Measurements from ENCODE around the gene ZSWIM5.
"Not testable (repeated sequence)": the region's sequence is repeated elsewhere in the genome, so short reads cannot be mapped to it uniquely, and the experiment has no call there.

ZSWIM5 gene

GRCh38 chr1:45094371-45094770 lies 112.0 kb downstream of the ZSWIM5 start:
- not testable (repeated sequence) for DNase-seq (ENCODE audit: low spot score)

GRCh38 chr1:45093334-45093733 lies 113.1 kb downstream of the ZSWIM5 start:
- DNase-seq (ENCODE audit: low spot score): no peak

GRCh38 chr1:45089711-45090110 lies 116.7 kb downstream of the ZSWIM5 start:
- no peak for DNase-seq (ENCODE audit: low spot score)

- DNase-seq (ENCODE audit: low spot score): no peak
Observed at GRCh38 chr1:45084562-45084961, 121.8 kb downstream of the ZSWIM5 start.

DNA sequence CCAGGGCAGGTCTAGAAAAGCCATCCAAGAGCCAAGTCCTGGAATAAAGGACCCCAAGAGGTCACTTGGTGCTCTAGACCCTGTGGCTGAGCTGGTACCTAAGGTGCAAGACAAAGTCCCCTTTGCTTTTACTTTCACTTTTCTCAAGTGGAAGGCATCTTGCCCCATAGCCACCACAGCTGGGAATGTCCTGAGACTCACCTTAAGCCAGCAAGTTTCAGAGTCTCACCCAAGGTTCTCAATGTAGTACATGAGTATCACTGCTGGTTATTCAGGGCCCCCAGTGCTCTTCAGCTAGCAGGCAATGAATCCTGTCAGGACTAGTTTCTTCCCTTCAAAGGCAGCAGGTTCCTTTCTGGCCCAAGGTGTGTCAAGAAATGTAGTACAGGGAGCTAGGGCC lies 126.9 kb downstream of the ZSWIM5 start:
- DNase-seq (ENCODE audit: low spot score): no peak

DNA sequence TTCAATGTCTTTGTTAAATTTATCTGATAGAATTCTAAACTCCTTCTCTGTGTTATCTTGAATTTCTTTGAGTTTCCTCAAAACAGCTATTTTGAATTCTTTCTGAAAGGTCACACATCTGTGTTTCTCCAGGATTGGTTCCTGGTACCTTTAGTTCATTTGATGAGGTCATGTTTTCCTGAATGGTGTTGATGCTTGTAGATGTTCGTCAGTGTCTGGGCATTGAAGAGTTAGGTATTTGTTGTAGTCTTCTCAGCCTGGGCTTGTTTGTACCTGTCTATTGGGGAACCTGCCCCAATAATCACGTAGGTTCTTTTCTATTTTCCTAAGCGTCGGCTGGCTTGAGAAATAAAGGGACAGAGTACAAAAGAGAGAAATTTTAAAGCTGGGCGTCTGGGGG lies 129.4 kb downstream of the ZSWIM5 start:
- not testable (repeated sequence) for DNase-seq (ENCODE audit: low spot score)

DNA sequence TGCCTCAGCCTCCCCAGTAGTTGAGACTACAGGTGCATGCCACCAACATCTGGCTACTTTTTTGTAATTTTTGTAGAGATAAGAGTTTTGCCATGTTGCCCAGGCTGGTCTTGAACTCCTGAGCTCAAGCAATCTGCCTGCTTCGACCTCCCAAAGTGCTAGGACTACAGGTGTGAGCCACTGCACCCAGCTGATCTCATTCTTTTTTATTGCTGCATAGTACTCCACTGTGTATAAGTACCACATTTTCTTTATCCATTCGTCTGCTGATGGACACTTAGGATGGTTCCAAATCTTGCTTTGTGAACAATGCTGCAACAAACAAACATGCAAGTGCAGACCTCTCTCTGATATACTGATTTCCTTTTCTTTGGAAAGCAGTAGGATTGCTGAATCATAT lies 134.8 kb downstream of the ZSWIM5 start:
- DNase-seq (ENCODE audit: low spot score): no peak

DNA sequence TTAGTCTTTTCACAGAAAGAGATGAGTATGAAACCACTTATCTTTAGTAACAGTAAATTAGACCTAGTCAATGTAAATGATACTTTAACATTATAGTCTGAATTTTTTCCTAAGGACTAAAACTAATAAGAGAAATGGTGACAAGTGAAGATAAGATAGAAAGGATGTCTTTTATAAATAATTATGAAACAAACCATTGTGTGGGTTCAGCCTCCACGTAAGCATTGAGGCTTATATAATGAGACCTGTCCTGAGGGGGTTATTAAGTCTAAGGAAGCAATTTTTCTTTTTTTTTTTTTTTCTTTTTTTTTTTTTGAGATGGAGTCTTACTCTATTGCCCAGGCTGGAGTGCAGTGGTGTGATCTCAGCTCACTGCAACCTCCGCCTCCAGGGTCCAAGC lies 138.6 kb downstream of the ZSWIM5 start:
- no peak for DNase-seq (ENCODE audit: low spot score)

GRCh38 chr1:45065083-45065482 lies 141.3 kb downstream of the ZSWIM5 start:
- DNase-seq (ENCODE audit: low spot score): no peak

- not testable (repeated sequence) for DNase-seq (ENCODE audit: low spot score)
Observed at GRCh38 chr1:45062463-45062862, 143.9 kb downstream of the ZSWIM5 start.

DNA sequence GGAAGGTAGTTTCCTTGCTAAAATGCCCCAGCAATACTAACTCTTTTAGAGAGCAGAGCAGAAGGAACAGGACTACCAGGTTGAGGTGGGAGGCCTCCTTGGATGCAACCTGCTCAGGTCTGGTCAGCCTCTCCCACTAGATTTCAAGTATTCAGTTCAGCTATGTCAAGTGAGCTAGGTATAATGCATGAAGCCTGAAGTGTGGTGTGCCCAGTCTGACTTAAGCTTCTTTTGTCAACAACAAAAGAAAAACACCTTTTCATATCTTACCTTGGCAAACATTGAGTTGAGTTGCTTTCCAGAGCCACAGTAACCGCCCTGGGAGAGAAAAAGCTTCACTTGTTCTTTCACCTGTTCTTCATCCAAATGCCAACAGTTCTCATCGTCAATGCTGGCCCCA lies 146.6 kb downstream of the ZSWIM5 start:
- no peak for DNase-seq (ENCODE audit: low spot score)

DNA sequence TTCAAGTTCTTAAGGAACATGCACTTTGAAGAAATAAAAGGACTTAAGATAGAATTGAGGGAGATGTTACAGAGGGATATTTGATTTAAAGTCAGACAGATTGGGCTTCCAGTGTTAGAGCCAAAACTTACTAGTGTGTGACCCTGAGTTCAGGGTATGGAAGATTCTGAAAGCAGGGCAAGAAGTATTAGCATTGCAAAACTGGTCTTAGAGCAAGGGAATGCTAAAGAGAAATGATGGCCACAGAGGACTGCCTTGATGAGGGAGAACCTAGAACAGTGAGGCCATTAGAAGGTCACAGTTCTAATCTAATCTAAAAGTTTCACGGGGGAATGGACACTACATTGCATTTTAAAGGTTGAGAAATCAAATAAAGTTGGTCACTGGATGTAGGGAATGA lies 148.9 kb downstream of the ZSWIM5 start:
- DNase-seq (ENCODE audit: low spot score): no peak

DNA sequence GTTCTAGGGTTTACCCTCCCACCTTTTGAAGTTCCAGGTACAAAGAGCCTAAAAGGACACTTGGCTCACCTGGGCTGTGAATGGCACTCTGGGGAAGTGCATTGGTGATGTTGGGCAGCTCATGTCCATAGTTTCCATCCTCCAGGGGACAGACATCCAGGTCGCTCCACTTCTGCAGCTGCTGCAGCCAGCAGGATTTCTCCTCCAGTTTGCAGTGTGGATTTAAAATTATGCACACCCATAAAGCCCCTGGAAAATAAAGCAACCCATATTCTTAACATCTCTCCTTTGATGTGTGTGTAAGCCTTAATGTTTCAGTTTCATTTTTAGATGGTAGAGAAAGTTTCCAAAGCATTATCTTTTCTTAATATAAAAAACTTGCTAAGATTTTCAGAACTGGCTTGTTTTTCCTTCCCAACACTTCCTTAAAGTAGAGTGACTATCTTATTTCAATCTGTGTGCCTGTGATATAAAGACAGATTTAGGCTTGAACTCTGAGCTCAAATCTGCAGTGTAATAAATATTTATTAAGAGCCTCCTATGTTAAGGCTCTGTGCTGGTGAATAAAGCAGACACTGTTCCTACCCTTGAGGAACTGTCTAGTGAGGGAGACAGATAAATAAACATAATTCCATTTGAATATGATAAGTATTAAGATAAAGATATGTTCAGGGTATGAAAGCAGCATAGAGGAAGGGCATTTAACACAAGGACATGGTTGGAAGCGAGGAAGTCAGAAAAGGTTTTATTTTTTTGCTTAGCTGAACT lies 155.2 kb downstream of the ZSWIM5 start:
- DNase-seq (ENCODE audit: low spot score): peak; percentile 6

- DNase-seq (ENCODE audit: low spot score): no peak
Observed at GRCh38 chr1:45047032-45047431, 159.4 kb downstream of the ZSWIM5 start.

GRCh38 chr1:45044916-45045315 lies 161.5 kb downstream of the ZSWIM5 start:
- no peak for DNase-seq (ENCODE audit: low spot score)

- no peak for DNase-seq (ENCODE audit: low spot score)
Observed at GRCh38 chr1:45043094-45043493, 163.3 kb downstream of the ZSWIM5 start.

GRCh38 chr1:45040297-45040696 lies 166.1 kb downstream of the ZSWIM5 start:
- no peak for DNase-seq (ENCODE audit: low spot score)

- DNase-seq (ENCODE audit: low spot score): no peak
Observed at GRCh38 chr1:45038661-45039364, 167.6 kb downstream of the ZSWIM5 start.

GRCh38 chr1:45038240-45038639 lies 168.2 kb downstream of the ZSWIM5 start:
- DNase-seq (ENCODE audit: low spot score): no peak

DNA sequence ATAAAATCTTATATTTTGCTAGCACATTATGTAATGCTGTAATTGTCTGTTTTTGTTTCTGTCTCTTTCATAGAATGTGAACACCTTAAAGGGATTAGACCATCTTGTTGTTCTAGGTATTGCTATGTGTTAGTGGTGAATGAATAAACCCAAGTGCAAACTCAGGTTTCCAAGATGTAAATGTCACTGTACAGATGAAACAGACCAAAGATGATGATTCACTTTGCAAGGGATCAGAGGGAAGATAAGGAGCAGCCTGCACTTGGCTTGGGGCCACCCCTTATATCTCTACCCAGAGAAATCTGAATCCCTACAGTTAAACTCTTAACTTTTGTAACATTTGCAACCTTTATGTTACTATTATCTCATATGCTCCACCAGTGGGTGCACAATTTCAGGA lies 168.9 kb downstream of the ZSWIM5 start:
- DNase-seq (ENCODE audit: low spot score): no peak

DNA sequence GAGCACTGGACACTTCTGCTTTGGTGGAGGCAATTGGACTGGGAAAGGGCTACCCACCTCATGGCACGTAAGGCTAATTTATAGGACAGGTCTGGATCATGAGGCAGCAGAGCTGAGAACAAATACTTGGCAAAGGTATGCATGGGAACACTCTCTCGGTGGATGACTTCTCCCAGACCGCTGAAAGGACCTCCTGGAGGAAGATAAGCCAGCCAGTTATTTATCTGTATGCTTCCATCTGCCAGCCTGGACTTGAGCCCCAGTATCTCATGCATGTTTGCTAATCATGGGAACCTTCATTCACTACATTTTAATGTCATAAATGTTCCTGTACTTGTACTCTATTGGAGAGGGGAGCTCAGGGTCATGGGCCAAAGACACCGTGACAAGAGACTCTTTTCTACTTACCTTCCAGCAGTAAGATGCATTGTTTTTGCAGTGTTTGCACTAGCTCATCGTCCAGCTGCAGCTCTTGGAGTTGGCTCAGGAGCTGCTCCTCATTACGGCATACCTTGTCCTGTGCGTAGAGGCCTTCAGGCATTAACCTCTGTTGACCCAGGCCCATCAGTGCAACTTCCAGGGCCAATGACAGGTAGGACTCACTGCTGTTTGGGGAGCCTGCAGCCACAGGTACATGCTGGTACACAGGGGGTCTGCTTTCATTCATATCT lies 170.6 kb downstream of the ZSWIM5 start:
- DNase-seq (ENCODE audit: low spot score): no peak

- no peak for DNase-seq (ENCODE audit: low spot score)
Observed at GRCh38 chr1:45033356-45033755, 173.0 kb downstream of the ZSWIM5 start.

GRCh38 chr1:45032837-45033236 lies 173.6 kb downstream of the ZSWIM5 start:
- no peak for DNase-seq (ENCODE audit: low spot score)
